Activated CD4-positive, alpha-beta T cell treated with anti-CD3 and anti-CD28 coated beads for 24 hours (primary cell): Measurements from ENCODE around the gene KL.

Source experiments
- DNase-seq, 2 donors: peaks; one replicate each; pipeline ENCODE4 v3.0.0-alpha.2; 2020; ENCODE audit warnings: low read depth in 2 of 2

The KL gene

GRCh38 chr13:33081666-33082065 is 65.4 kb downstream of the KL start:
- no peak for DNase-seq

- DNase-seq: no peak
These were observed 66.8 kb downstream of the KL start for GRCh38 chr13:33083054-33083453.

GRCh38 chr13:33087091-33087490 is 70.9 kb downstream of the KL start:
- DNase-seq: no peak

- no peak for DNase-seq
These were observed 71.6 kb downstream of the KL start for GRCh38 chr13:33087790-33088189.

- DNase-seq: no peak
These were observed 73.1 kb downstream of the KL start for GRCh38 chr13:33089311-33089710.

GRCh38 chr13:33090755-33091414 is 74.7 kb downstream of the KL start:
- no peak for DNase-seq

- no peak for DNase-seq
These were observed 75.2 kb downstream of the KL start for GRCh38 chr13:33091415-33091774.

GRCh38 chr13:33092073-33092987 is 76.1 kb downstream of the KL start:
- DNase-seq: no peak

- DNase-seq: no peak
These were observed 80.8 kb downstream of the KL start for GRCh38 chr13:33096886-33097605.

- DNase-seq: no peak
These were observed 83.6 kb downstream of the KL start for GRCh38 chr13:33099860-33100259.

- DNase-seq: no peak
These were observed 84.7 kb downstream of the KL start for GRCh38 chr13:33100886-33101285.

GRCh38 chr13:33101835-33102234 is 85.6 kb downstream of the KL start:
- no peak for DNase-seq

GRCh38 chr13:33103457-33103856 is 87.2 kb downstream of the KL start:
- DNase-seq: no peak

- no peak for DNase-seq
These were observed 89.3 kb downstream of the KL start for GRCh38 chr13:33105387-33106005.

- no peak for DNase-seq
These were observed 90.6 kb downstream of the KL start for GRCh38 chr13:33106656-33107360.

GRCh38 chr13:33107361-33107760 is 91.1 kb downstream of the KL start:
- DNase-seq: no peak

GRCh38 chr13:33108620-33109019 is 92.4 kb downstream of the KL start:
- no peak for DNase-seq

- no peak for DNase-seq
These were observed 93.1 kb downstream of the KL start for GRCh38 chr13:33109271-33109697.

- DNase-seq: no peak
These were observed 93.6 kb downstream of the KL start for GRCh38 chr13:33109801-33110200.

GRCh38 chr13:33110386-33110712 is 94.1 kb downstream of the KL start:
- DNase-seq: no peak

GRCh38 chr13:33110713-33111413 is 94.6 kb downstream of the KL start:
- DNase-seq: no peak
